ENCODE results near the gene GFRA1. TPM values are rescaled to one million over a fixed set of nuclear protein-coding genes. Genes with fewer than 3 reads are reported as not detected.

The GFRA1 gene
- polyA plus RNA-seq, 1 donor (not counting 4 experiments of a cell fraction or from before 2014, with no cell fraction given) = not detected

DNA sequence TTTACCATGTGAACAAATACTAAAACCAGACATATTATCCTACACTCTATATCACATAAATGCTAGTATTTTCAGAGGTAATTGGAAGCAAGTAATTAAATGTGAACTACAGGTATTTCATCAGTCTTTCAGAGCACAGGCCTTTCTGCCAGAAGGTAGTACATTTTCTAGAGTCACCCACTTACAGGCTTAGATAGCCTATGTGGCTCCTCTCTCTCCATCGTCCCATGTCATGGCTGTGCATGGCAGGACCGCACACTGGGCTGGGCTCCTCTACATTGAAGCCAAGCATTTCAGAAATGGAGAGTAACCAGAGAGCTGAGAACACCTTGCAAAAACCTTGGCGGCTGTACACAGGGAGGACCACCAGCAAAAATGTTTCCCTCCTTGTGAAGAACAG, 49.7 kb downstream of the GFRA1 start:
- H3K9me1 ChIP-seq (ENCODE audit: control insufficient read depth, extremely low read depth, insufficient read depth, low read length) = no peaks in the 10 kb centered on the region
- H3K27me3 ChIP-seq (ENCODE audit: control insufficient read depth, extremely low read depth, insufficient read depth, low read length) = no peaks in the 10 kb centered on the region
- no peak for DNase-seq (ENCODE audit: low read depth, low spot score)
- no peaks in the 10 kb centered on the region for H3K4me1 ChIP-seq (ENCODE audit: control insufficient read depth, extremely low read depth, insufficient read depth, low read length)
- H4K20me1 ChIP-seq (ENCODE audit: control insufficient read depth, extremely low read depth, insufficient read depth, low read length) = no peaks in the 10 kb centered on the region
- H3K4me3 ChIP-seq (ENCODE audit: control insufficient read depth in 2 of 3, extremely low read depth in 1 of 3, insufficient read depth in 2 of 3, low read depth in 1 of 3, low read length in 3 of 3) = no peak overlapping the region
- no peak overlapping the region for H3K4me2 ChIP-seq (ENCODE audit: control insufficient read depth, extremely low read depth, insufficient read depth, low read depth, low read length)
- H3K79me2 ChIP-seq (ENCODE audit: control insufficient read depth, insufficient read depth, low read length) = no peaks in the 10 kb centered on the region
- H3K9ac ChIP-seq (ENCODE audit: control insufficient read depth, extremely low read depth, insufficient read depth, low read length) = no peak overlapping the region
- H3K36me3 ChIP-seq (ENCODE audit: control insufficient read depth in 2 of 2, extremely low read depth in 1 of 2, insufficient read depth in 2 of 2, low read length in 2 of 2) = no peaks in the 10 kb centered on the region
- no peak for TF ChIP-seq EZH2 (IDR thresholded peaks at IDR 0.05; ENCODE audit: low read length)
- TF ChIP-seq, protein P1, sequence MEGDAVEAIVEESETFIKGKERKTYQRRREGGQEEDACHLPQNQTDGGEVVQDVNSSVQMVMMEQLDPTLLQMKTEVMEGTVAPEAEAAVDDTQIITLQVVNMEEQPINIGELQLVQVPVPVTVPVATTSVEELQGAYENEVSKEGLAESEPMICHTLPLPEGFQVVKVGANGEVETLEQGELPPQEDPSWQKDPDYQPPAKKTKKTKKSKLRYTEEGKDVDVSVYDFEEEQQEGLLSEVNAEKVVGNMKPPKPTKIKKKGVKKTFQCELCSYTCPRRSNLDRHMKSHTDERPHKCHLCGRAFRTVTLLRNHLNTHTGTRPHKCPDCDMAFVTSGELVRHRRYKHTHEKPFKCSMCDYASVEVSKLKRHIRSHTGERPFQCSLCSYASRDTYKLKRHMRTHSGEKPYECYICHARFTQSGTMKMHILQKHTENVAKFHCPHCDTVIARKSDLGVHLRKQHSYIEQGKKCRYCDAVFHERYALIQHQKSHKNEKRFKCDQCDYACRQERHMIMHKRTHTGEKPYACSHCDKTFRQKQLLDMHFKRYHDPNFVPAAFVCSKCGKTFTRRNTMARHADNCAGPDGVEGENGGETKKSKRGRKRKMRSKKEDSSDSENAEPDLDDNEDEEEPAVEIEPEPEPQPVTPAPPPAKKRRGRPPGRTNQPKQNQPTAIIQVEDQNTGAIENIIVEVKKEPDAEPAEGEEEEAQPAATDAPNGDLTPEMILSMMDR (optimal IDR thresholded peaks at IDR 0.05 in 1 of 3, IDR thresholded peaks at IDR 0.05 in 1 of 3, conservative IDR thresholded peaks at IDR 0.05 in 1 of 3; ENCODE audit: extremely low read depth in 1 of 3, insufficient read depth in 2 of 3, low read length in 3 of 3) = no peak
- H2AFZ ChIP-seq (ENCODE audit: control insufficient read depth, low read length) = no peak overlapping the region
- no peaks in the 10 kb centered on the region for H3K9me3 ChIP-seq (ENCODE audit: control insufficient read depth, low read depth, low read length)
- dilution Hi-C loops (cut with MboI; ENCODE audit: extremely low pct_ligation_motif_present, low sequenced_read_pairs) = no loop called here
- FAIRE-seq = no peak
- no peak overlapping the region for H3K27ac ChIP-seq (ENCODE audit: control insufficient read depth, insufficient read depth, low read length)

DNA sequence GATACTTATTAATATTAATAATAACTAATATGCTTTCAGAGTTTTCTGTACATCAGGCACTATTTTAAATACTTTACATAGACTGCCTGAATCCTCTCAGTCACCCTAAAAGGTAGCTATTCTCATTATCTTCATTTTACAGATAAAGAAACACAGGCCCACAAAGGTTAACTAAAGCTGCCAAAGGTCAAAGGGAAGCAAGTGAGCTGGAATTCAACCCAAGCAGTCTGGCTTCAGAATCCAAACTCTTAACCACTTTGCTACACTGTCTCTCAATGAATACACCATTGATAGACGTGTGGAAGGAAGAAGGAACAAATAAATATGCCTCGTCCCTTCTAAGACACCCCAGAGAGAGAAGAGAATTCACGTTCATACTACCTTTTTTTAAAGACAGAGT, 52.0 kb downstream of the GFRA1 start:
- no peaks in the 10 kb centered on the region for H3K36me3 ChIP-seq (ENCODE audit: control insufficient read depth in 2 of 2, extremely low read depth in 1 of 2, insufficient read depth in 2 of 2, low read length in 2 of 2)
- no peaks in the 10 kb centered on the region for H3K9me1 ChIP-seq (ENCODE audit: control insufficient read depth, extremely low read depth, insufficient read depth, low read length)
- no peak overlapping the region for H2AFZ ChIP-seq (ENCODE audit: control insufficient read depth, low read length)
- no peak overlapping the region for H3K9ac ChIP-seq (ENCODE audit: control insufficient read depth, extremely low read depth, insufficient read depth, low read length)
- FAIRE-seq = no peak
- no peaks in the 10 kb centered on the region for H3K4me1 ChIP-seq (ENCODE audit: control insufficient read depth, extremely low read depth, insufficient read depth, low read length)
- H3K9me3 ChIP-seq (ENCODE audit: control insufficient read depth, low read depth, low read length) = no peaks in the 10 kb centered on the region
- DNase-seq (ENCODE audit: low read depth, low spot score) = no peak
- H3K4me2 ChIP-seq (ENCODE audit: control insufficient read depth, extremely low read depth, insufficient read depth, low read depth, low read length) = no peak overlapping the region
- H3K79me2 ChIP-seq (ENCODE audit: control insufficient read depth, insufficient read depth, low read length) = no peaks in the 10 kb centered on the region
- TF ChIP-seq, protein P1 (optimal IDR thresholded peaks at IDR 0.05 in 1 of 3, IDR thresholded peaks at IDR 0.05 in 1 of 3, conservative IDR thresholded peaks at IDR 0.05 in 1 of 3; ENCODE audit: extremely low read depth in 1 of 3, insufficient read depth in 2 of 3, low read length in 3 of 3) = no peak
- TF ChIP-seq EZH2 (IDR thresholded peaks at IDR 0.05; ENCODE audit: low read length) = no peak
- H3K27ac ChIP-seq (ENCODE audit: control insufficient read depth, insufficient read depth, low read length) = no peak overlapping the region
- H3K27me3 ChIP-seq (ENCODE audit: control insufficient read depth, extremely low read depth, insufficient read depth, low read length) = no peaks in the 10 kb centered on the region
- dilution Hi-C loops (cut with MboI; ENCODE audit: extremely low pct_ligation_motif_present, low sequenced_read_pairs) = no loop called here
- no peaks in the 10 kb centered on the region for H4K20me1 ChIP-seq (ENCODE audit: control insufficient read depth, extremely low read depth, insufficient read depth, low read length)
- H3K4me3 ChIP-seq (ENCODE audit: control insufficient read depth in 2 of 3, extremely low read depth in 1 of 3, insufficient read depth in 2 of 3, low read depth in 1 of 3, low read length in 3 of 3) = no peak overlapping the region
